Measurements from ENCODE around the gene PCSK5.

DNA sequence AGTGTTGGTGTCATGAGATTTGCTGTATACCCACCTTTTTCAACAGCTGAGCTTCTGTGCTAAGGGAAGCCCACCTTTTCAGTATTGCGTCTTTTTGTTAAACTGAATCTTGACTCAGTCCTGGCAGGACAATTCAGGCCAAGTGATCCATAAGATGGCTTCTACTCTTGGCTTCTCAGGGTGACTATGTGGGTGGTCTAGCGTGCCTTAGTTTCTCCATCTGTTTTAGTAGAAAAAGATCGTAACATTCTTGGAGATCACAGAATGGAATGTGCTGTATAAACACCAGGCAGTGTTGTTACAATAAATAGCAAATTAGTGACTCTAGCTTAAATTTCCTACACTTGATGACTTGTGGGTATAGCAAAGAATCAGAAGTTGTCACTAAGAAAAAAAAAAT, 66.6 kb downstream of the PCSK5 start:
- TF ChIP-seq, protein P1, sequence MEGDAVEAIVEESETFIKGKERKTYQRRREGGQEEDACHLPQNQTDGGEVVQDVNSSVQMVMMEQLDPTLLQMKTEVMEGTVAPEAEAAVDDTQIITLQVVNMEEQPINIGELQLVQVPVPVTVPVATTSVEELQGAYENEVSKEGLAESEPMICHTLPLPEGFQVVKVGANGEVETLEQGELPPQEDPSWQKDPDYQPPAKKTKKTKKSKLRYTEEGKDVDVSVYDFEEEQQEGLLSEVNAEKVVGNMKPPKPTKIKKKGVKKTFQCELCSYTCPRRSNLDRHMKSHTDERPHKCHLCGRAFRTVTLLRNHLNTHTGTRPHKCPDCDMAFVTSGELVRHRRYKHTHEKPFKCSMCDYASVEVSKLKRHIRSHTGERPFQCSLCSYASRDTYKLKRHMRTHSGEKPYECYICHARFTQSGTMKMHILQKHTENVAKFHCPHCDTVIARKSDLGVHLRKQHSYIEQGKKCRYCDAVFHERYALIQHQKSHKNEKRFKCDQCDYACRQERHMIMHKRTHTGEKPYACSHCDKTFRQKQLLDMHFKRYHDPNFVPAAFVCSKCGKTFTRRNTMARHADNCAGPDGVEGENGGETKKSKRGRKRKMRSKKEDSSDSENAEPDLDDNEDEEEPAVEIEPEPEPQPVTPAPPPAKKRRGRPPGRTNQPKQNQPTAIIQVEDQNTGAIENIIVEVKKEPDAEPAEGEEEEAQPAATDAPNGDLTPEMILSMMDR (IDR thresholded peaks at IDR 0.05) = no peak
- no peak for TF ChIP-seq EZH2 (IDR thresholded peaks at IDR 0.05; ENCODE audit: borderline replicate concordance, insufficient read depth, low read depth, low read length, poor library complexity, severe bottlenecking)
